Uterus (tissue), 2 donors: Measurements from ENCODE around the gene PTCH1.

Source experiments
- POLR2A ChIP-seq, 2 donors: fragments of 450-650 bp; IDR thresholded peaks; one replicate each; pipeline ENCODE4 v1.6.1; 2016; ENCODE audit warnings: antibody characterized with exemption in 2 of 2, mild to moderate bottlenecking in 1 of 2, moderate library complexity in 1 of 2
- TF ChIP-seq, protein P1 (sequence below), 4 experiments: fragments of 200-600 bp in 2 of 4; fragments of 450-650 bp in 2 of 4; sonication (generic) in 2 of 4; IDR thresholded peaks; one replicate each; pipeline ENCODE4 v1.5.1; 2016 to 2019; ENCODE audit warnings: antibody characterized with exemption in 4 of 4, mild to moderate bottlenecking in 2 of 4, moderate library complexity in 1 of 4

DNA sequence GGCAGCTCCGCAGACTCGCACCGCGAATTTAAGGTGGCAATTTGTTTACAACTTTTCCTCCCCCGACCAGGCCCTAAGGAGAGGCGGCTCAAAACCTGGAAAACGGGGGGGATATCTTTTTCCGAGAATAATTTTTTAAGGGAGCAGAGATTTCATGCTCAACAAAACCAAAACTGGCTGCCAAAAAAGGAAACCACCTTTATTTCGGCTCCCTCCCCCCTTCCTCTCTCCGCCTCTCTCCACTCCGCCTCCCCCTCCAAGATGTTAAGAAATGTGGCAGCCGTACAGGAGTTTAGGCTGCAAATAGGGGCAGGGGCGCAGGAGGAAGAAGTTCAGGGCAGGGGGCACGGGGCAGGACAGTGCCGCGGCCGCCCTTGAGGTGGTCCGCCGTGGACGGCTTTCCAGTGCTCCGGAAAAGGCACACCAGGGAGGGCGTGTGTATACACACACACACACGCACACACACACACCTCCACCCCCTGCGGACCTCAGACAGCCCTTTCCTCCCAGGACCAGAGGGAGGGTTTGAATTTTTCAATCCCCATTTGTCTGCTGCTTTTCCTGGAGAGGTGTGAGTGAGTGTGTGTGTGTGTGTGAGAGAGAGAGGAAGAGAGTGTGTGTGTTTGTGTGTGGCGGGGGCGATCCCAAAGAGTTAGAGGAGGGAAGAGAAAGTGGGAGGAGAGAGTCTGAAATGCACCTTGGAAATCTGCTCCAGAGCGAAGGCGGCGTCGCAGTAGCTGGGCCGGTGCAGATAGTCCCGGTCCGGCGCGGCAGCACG, 9.1 kb downstream of the PTCH1 start:
- TF ChIP-seq, protein P1, sequence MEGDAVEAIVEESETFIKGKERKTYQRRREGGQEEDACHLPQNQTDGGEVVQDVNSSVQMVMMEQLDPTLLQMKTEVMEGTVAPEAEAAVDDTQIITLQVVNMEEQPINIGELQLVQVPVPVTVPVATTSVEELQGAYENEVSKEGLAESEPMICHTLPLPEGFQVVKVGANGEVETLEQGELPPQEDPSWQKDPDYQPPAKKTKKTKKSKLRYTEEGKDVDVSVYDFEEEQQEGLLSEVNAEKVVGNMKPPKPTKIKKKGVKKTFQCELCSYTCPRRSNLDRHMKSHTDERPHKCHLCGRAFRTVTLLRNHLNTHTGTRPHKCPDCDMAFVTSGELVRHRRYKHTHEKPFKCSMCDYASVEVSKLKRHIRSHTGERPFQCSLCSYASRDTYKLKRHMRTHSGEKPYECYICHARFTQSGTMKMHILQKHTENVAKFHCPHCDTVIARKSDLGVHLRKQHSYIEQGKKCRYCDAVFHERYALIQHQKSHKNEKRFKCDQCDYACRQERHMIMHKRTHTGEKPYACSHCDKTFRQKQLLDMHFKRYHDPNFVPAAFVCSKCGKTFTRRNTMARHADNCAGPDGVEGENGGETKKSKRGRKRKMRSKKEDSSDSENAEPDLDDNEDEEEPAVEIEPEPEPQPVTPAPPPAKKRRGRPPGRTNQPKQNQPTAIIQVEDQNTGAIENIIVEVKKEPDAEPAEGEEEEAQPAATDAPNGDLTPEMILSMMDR (IDR thresholded peaks at IDR 0.05), result no peak
- TF ChIP-seq POLR2A (IDR thresholded peaks at IDR 0.05), result peak in 1 of 2 donors; percentile 16
